Measurements from ENCODE around the gene MVD. TPM values are rescaled to one million over a fixed set of nuclear protein-coding genes. Genes with fewer than 3 reads are reported as not detected.

Gene MVD
- total RNA-seq, 1 experiment from 2014 or later: 119 TPM

DNA sequence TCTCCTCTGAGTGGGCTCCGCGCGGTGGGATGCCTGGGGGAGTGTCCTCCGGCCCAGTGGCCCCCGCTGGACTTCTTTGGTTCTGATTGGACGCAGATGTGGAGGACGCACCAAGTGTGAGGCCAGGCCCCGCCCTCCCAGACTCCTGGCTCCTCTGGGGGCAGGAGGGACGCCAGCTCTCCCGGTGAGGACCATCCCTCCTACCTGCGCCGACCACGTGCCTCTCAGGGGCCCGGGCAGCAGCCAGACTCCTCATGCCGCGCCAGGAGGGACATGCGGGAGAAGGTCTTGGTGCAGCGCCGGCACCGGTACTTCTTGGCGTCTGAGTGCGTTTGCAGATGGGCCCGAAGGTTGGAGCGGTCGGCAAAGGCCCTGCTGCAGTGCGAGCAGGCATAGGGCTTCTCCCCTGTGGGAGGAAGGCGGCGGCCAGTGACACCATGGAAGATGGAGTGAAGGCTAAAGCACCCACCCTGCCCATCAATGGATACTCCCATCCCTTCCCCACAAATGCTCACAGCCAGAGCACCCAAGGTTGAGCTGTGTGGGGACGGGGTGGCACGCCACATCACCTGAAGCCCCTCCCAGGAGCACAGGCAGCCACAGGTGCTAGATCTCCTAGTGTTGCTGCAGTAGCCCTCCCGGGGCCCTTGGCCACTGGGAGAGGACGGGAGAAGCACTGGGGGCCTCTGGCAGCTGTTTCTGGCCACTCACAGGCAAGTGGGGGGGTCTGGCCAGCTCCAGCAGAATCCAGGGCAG, 15.5 kb upstream of the MVD start (continued):
- TF ChIP-seq, protein P1, sequence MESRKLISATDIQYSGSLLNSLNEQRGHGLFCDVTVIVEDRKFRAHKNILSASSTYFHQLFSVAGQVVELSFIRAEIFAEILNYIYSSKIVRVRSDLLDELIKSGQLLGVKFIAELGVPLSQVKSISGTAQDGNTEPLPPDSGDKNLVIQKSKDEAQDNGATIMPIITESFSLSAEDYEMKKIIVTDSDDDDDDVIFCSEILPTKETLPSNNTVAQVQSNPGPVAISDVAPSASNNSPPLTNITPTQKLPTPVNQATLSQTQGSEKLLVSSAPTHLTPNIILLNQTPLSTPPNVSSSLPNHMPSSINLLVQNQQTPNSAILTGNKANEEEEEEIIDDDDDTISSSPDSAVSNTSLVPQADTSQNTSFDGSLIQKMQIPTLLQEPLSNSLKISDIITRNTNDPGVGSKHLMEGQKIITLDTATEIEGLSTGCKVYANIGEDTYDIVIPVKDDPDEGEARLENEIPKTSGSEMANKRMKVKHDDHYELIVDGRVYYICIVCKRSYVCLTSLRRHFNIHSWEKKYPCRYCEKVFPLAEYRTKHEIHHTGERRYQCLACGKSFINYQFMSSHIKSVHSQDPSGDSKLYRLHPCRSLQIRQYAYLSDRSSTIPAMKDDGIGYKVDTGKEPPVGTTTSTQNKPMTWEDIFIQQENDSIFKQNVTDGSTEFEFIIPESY (IDR thresholded peaks at IDR 0.05; ENCODE audit: extremely low read depth, insufficient replicate concordance, low read length): no peak
- TF ChIP-seq, protein P2, sequence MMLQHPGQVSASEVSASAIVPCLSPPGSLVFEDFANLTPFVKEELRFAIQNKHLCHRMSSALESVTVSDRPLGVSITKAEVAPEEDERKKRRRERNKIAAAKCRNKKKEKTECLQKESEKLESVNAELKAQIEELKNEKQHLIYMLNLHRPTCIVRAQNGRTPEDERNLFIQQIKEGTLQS (IDR thresholded peaks at IDR 0.05): no peak
- TF ChIP-seq EZH2 (IDR thresholded peaks at IDR 0.05) (no peak), SRF (IDR thresholded peaks at IDR 0.05; ENCODE audit: low read depth) (no peak), FOSL1 (IDR thresholded peaks at IDR 0.05; ENCODE audit: low read depth) (no peak), ELF1 (IDR thresholded peaks at IDR 0.05; ENCODE audit: borderline replicate concordance, low read depth) (no peak), ZNF274 (IDR thresholded peaks at IDR 0.05; ENCODE audit: low read depth, low read length) (no peak), YY1 (IDR thresholded peaks at IDR 0.05; ENCODE audit: extremely low read depth, insufficient replicate concordance, low read depth, low read length) (no peak), CBX3 (IDR thresholded peaks at IDR 0.05; ENCODE audit: low read depth) (no peak), SP1 (IDR thresholded peaks at IDR 0.05; ENCODE audit: low read depth) (no peak)

DNA sequence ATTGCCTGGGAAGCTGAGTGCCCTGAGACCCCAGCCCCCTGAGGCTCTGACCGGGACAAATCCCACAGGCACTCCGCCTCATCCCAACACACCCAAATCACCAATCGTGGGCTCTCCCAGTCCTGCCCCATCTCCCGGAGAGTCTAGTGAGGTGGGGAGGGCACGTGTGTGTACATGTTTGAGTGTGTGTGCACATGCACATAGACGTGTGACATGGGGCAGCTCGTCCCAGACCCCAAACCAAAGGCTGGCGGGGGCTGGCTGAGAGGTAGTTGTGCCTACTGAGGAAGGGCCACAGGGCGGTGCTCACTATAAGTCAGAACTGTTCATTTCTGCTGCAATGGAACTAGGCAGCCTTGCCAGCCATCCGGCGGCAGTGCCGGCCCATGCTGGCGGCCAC, 14.8 kb upstream of the MVD start:
- Histone ChIP-seq H3K4me3 (replicated peaks in 1 of 2; ENCODE audit: low read depth in 1 of 2, low read length in 2 of 2) (no peak overlapping the region), H3K9me3 (ENCODE audit: control insufficient read depth in 1 of 2, insufficient read depth in 1 of 2, low read depth in 1 of 2, low read length in 2 of 2) (no peaks in the 10 kb centered on the region), H3K4me1 (ENCODE audit: control insufficient read depth in 1 of 2, insufficient read depth in 2 of 2, low read length in 2 of 2) (peaks cover 0 to 14% of the 10 kb centered on the region in 2 experiments; a peak in 2 of 4 replicates), H3K27ac (ENCODE audit: low read depth, low read length) (no peak overlapping the region), H3K4me2 (ENCODE audit: low read length) (no peak overlapping the region), H3K27me3 (ENCODE audit: insufficient read depth, low read length) (no peaks in the 10 kb centered on the region), H4K20me1 (ENCODE audit: insufficient read depth) (no peaks in the 10 kb centered on the region), H2AFZ (ENCODE audit: low read depth, low read length, poor library complexity, severe bottlenecking) (no peak overlapping the region), H3K9ac (ENCODE audit: low read length) (no peak overlapping the region), H3K36me3 (ENCODE audit: control insufficient read depth in 1 of 2, insufficient read depth in 2 of 2, low read length in 2 of 2) (no peaks in the 10 kb centered on the region), H3K79me2 (ENCODE audit: insufficient read depth, low read length) (no peaks in the 10 kb centered on the region), H3K9me2 (ENCODE audit: insufficient read depth) (no peaks in the 10 kb centered on the region)
- no TSS peak for BruUV-seq (replicated peaks)
- POLR2A ChIA-PET: no interaction called here
- ATAC-seq: no peak
- DNase-seq (ENCODE audit: low read depth, low spot score): no peak
- intact Hi-C loops (cut with micrococcal nuclease): no loop called here
- TF ChIP-seq POLR2A (IDR thresholded peaks at IDR 0.05; ENCODE audit: borderline replicate concordance, extremely low read depth, insufficient read depth, insufficient read length) (no peak), TCF7L2 (IDR thresholded peaks at IDR 0.05; ENCODE audit: borderline replicate concordance, extremely low read depth, insufficient read depth, insufficient read length) (no peak), EZH2phosphoT487 (IDR thresholded peaks at IDR 0.05; ENCODE audit: borderline replicate concordance) (no peak), CEBPB (IDR thresholded peaks at IDR 0.05; ENCODE audit: low read depth) (no peak), YY1 (IDR thresholded peaks at IDR 0.05; ENCODE audit: extremely low read depth, insufficient replicate concordance, low read depth, low read length) (no peak), SIN3A (IDR thresholded peaks at IDR 0.05; ENCODE audit: low read depth) (no peak), ZFX (IDR thresholded peaks at IDR 0.05) (no peak), RAD21 (IDR thresholded peaks at IDR 0.05; ENCODE audit: low read depth) (no peak), FOSL1 (IDR thresholded peaks at IDR 0.05; ENCODE audit: low read depth) (no peak), JUND (IDR thresholded peaks at IDR 0.05) (no peak)
- TF ChIP-seq, protein P2 (IDR thresholded peaks at IDR 0.05): no peak
- TF ChIP-seq, protein P3, sequence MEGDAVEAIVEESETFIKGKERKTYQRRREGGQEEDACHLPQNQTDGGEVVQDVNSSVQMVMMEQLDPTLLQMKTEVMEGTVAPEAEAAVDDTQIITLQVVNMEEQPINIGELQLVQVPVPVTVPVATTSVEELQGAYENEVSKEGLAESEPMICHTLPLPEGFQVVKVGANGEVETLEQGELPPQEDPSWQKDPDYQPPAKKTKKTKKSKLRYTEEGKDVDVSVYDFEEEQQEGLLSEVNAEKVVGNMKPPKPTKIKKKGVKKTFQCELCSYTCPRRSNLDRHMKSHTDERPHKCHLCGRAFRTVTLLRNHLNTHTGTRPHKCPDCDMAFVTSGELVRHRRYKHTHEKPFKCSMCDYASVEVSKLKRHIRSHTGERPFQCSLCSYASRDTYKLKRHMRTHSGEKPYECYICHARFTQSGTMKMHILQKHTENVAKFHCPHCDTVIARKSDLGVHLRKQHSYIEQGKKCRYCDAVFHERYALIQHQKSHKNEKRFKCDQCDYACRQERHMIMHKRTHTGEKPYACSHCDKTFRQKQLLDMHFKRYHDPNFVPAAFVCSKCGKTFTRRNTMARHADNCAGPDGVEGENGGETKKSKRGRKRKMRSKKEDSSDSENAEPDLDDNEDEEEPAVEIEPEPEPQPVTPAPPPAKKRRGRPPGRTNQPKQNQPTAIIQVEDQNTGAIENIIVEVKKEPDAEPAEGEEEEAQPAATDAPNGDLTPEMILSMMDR (IDR thresholded peaks at IDR 0.05 in 2 of 3, conservative IDR thresholded peaks at IDR 0.05 in 1 of 3; ENCODE audit: borderline replicate concordance in 1 of 3, insufficient read depth in 1 of 3, low read depth in 2 of 3, low read length in 2 of 3): no peak
- CTCF ChIA-PET: no interaction called here
- RAD21 ChIA-PET (ENCODE audit: low non-redundant PET in 1 of 2, low total read pairs in 2 of 2, uncharacterized antibody in 2 of 2, unreplicated experiment in 2 of 2): no interaction called here
